H7 (cell line): ENCODE measurements around the gene OTUD6A. TPM values are rescaled to one million over a fixed set of nuclear protein-coding genes. Genes with fewer than 3 reads are reported as not detected.
A peak's percentile ranks its signal among the peaks of the same experiment; 100 is the strongest.

Experiments used
- DNase-seq: peaks from one replicate; pipeline ENCODE4 v3.0.0; 2012
- H3K27me3 ChIP-seq: 2 replicates; pipeline ENCODE4 v1.6.0; 2011; ENCODE audit warnings: mild to moderate bottlenecking, low read length; ENCODE audit not compliant: control insufficient read depth, insufficient read depth
- H3K36me3 ChIP-seq: replicated peaks from 2 replicates; pipeline ENCODE4 v1.5.1; 2011; ENCODE audit warnings: low read length; ENCODE audit not compliant: control insufficient read depth, insufficient read depth
- H3K4me3 ChIP-seq: 2 replicates; pipeline ENCODE4 v1.5.1; 2011; ENCODE audit warnings: low read depth, mild to moderate bottlenecking, control low read depth, low read length, moderate library complexity; ENCODE audit not compliant: insufficient read depth
- total RNA-seq: library from RNA; depleted of rRNA; stranded (reverse); fragments of >200 nt; shearing (Covaris generic); gene quantifications from 2 replicates; pipeline ENCODE4 v1.2.3, GENCODE V29; 2014; rRNA removed

The OTUD6A gene, protein sequence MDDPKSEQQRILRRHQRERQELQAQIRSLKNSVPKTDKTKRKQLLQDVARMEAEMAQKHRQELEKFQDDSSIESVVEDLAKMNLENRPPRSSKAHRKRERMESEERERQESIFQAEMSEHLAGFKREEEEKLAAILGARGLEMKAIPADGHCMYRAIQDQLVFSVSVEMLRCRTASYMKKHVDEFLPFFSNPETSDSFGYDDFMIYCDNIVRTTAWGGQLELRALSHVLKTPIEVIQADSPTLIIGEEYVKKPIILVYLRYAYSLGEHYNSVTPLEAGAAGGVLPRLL
- not detected in 2 replicates for total RNA-seq

DNA sequence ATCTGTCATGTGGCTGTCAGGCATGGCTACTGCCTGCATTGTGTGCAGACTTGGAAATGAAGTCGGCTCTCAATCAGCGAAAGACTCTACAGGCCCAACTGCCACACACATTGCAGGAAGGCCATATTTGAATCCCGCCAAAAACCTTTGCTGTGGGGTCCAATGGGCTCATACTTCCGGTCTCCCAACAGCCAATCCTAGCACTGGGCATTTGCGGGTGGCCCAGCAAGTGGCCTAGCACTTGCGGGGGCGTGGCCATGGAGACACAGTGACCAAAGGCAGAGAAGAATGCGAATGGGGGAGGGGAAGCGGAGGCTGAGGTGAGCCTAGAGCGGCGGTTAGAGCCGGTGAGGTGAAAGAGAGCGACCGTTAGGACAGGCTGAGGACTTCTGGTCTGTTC lies at the start of gene OTUD6A:
Gene OTUD6A (plus strand): TSS at position 382 of the 400 bp plus-strand sequence. CDS start 68 bp downstream, outside the sequence.
- no peaks in the 10 kb centered on the region for H3K27me3 ChIP-seq
- no peak within 1 kb of the TSS for H3K4me3 ChIP-seq
- DNase-seq: no peak
- H3K36me3 ChIP-seq: no peaks in the 10 kb centered on the region

DNA sequence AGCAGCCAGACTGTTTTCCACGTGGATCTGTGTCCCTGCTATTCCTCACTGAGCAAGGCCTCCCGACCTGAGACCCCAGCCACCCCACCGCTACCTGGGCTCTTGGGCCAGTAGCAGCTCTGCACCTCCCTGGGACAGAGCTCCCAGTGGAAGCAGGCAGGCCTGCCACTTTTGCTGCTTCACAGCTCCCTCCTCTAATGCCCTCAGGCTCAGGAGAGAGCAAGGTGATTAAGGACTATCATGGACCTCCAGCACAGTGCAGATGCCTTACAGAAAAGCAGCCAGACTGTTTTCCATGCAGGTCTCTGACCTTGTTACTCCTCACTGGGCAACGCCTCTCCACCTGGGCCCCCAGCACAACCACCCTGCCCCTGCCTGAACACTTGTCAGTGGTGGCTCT lies 49.5 kb upstream of the OTUD6A start:
- no peak for DNase-seq
- Histone ChIP-seq H3K27me3 (no peaks in the 10 kb centered on the region), H3K36me3 (no peaks in the 10 kb centered on the region), H3K4me3 (no peak overlapping the region)

DNA sequence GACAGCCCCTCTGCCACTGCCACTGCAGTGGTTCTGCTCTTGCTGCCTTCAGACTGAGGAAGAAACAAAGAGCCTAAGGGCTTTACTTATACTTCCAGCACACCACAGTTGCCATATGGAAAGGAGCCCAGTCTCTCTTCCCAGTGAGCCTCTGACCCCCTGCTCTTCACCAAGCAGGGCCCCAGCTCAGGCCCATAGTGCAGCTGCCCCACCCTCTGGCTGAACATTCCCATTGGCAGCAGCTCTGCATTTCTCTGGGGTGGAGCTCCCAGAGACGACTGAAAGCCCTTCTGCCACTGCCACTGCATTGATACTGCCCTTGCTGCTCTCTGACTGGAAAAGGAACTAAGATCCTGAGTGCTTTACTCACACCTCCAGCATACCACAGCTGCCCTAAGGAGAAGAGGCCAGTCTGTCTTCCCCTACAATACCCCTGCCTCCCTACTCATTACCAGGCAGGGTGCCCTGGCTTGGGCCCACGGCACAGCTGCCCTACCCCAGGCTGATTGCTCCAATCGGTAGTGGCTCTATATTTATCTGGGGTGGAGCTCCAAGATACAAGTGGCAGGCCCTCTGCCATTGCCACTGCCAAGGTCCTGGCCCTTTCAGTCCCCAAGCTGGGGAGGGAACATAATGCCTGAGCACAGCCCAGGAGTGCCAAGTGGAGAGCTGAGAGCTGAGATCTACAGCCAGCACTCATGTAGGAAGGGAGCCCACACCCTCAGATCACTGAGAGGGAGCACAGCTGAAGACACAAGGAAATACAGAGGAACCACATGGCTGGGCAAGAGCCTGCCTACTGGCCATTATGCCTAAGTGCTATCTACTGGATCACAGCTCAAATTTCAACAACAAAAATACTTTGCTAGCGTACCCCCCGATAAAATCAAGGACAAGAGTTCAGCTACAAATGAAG lies 48.5 kb upstream of the OTUD6A start:
- no peak overlapping the region for H3K4me3 ChIP-seq
- DNase-seq: no peak
- no peaks in the 10 kb centered on the region for H3K36me3 ChIP-seq
- no peaks in the 10 kb centered on the region for H3K27me3 ChIP-seq

DNA sequence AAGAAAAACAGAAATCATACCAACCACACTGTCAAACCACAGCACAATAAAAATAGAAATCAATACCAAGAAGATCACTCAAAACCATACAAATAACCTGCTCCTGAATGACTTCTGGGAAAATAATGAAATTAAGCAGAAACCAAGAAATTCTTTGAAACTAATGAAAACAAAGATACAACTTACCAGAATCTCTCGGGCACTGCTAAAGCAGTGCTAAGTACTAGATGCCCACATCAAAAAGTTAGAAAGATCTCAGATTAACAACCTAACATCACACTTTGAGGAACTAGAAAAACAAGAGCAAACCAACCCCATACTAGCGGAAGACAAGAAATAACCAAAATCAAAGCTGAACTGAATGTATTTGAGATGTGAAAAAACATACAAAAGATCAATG lies 45.7 kb upstream of the OTUD6A start:
- Histone ChIP-seq H3K4me3 (no peak overlapping the region), H3K36me3 (no peaks in the 10 kb centered on the region), H3K27me3 (no peaks in the 10 kb centered on the region)
- DNase-seq: no peak

DNA sequence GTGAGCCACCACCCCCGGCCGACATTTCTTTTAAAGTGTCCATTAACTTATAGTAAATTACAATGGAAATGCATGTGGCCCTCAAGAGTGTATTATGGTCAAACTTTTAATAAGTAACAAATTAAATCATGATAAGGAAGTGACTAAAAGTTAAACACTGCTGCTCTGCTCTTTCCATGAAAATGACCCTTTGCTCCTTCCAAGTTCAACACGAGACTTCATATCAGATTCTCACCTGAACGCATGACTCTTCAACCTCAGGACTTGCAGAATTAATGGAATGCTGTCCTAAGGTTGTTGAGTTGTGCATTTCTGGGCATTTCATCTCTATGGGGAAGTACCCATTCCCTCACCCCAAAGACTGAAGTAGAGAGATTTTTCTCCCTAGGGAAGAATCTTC lies 39.6 kb upstream of the OTUD6A start:
- no peak for DNase-seq
- Histone ChIP-seq H3K4me3 (no peak overlapping the region), H3K27me3 (no peaks in the 10 kb centered on the region), H3K36me3 (no peaks in the 10 kb centered on the region)

DNA sequence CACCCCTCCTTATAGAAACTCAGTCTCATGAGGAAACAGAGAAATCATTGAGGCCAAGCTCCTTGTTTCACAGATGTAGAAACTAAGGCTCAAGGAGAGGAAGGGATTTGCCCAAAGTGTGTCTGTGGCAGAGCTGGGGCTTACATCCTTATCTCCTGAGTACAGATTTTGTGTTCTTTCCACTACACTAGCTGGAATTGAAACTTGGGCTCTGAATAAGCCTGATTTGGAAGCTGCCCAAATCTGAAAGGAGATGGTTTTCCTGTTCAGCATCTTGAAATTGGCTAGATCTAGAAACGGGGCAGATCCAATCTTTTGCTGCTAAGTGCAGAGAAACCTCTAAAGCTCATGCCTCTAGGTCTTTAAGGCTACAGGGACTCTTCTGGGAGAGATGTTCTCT lies 36.8 kb upstream of the OTUD6A start:
- DNase-seq: no peak
- H3K4me3 ChIP-seq: no peak overlapping the region
- H3K27me3 ChIP-seq: no peaks in the 10 kb centered on the region
- H3K36me3 ChIP-seq: no peaks in the 10 kb centered on the region

DNA sequence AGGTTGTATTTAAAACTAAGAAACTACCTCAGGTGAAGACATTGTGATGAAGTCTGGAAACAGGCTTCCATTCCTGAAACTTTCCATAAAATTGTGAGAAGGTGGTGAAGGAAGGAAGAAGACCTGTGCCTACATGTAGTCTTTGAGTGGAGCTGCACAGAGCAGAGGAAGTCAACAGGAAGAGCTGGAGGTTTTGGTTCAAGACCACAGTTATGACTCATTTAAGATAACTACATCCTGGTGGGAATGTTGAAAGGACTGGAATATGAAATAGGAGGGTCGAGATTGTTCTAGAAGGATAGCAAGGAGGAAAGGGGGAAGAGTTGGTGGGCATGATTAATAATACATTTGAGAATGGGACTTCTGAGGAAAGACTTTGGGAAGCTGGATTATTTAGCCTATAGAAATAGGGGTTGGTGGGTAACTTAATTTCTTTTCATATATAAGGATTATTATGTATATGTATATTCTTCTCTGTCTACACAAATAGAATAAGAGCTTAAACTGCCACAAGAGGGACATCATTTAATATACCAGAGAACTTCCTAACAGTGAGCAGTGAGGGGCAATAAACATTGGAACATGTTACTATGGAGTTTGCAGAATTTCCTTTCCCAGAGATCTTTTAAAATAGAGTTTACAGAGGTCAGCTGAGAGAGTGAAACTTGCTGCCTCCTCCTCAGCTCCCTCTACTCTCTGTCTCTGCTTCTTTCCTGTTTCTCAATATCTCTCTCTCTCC lies 36.0 kb upstream of the OTUD6A start:
- no peak for DNase-seq
- Histone ChIP-seq H3K36me3 (no peaks in the 10 kb centered on the region), H3K27me3 (no peaks in the 10 kb centered on the region), H3K4me3 (no peak overlapping the region)

DNA sequence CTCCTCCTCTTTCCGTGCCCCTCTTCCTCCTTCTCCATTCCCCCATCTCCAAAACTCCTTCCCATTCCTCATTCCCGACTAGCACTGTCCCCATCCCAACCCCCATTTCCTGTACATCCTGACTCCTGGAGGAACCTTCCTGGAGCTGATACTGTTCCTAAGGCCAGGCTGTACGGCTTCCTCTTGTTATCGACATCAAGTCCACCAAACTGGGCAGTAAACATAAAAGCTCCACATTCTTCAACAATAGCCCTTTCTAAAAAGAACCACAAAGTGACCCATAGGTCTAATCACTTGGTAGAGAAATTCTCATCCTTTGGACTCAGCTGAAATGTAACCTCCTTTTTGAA lies 35.4 kb upstream of the OTUD6A start:
- H3K36me3 ChIP-seq: no peaks in the 10 kb centered on the region
- no peak for DNase-seq
- H3K4me3 ChIP-seq: no peak overlapping the region

DNA sequence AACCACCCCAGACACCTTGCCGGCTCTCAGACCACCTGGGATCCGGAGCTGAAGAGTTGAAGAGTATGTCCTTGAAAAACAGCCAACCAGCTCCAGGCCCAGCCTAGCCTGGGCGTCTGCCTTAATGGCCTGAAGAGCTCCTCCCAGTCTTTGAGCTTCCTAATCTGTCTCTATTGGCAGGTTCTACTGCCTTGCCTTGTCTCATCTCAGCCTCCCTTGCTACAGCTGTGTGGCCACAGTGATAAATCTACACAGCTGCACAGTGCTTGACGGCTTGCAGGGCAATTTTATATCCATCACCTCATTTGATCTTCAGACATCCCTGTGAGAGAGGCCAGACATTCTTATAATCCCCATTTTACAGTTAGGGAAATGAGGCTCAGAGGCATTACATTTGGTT lies 32.4 kb upstream of the OTUD6A start:
- Histone ChIP-seq H3K4me3 (no peak overlapping the region), H3K27me3 (no peaks in the 10 kb centered on the region), H3K36me3 (no peaks in the 10 kb centered on the region)
- DNase-seq: no peak

More for the DNA sequence above, 35.4 kb upstream of the OTUD6A start:
- H3K27me3 ChIP-seq: no peaks in the 10 kb centered on the region

DNA sequence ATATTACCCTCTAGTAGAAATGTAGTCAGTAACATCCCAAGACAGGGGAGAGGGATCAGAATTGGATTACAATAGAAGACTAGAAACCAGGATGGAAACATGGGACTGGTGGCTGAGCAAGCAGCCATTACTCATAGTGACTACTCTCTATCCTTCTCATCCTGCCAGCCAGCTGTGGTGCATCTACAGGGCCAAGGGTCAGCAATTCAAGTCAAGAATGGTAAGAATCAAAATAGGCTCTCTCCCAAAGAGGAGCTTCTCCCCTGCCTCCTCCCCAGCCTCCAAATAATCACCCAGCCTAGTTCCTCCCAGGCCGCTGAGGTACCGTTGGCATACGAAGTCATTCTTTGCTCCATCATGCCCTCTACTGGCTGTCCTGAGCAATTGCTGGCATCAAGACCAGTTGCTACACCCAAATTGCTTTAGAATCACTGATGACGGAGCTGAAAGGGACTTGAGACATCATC lies 31.9 kb upstream of the OTUD6A start:
- H3K27me3 ChIP-seq: no peaks in the 10 kb centered on the region
- no peak overlapping the region for H3K4me3 ChIP-seq
- peak; percentile 54 for DNase-seq
- no peaks in the 10 kb centered on the region; the same call in 1 of the 2 replicates for H3K36me3 ChIP-seq

DNA sequence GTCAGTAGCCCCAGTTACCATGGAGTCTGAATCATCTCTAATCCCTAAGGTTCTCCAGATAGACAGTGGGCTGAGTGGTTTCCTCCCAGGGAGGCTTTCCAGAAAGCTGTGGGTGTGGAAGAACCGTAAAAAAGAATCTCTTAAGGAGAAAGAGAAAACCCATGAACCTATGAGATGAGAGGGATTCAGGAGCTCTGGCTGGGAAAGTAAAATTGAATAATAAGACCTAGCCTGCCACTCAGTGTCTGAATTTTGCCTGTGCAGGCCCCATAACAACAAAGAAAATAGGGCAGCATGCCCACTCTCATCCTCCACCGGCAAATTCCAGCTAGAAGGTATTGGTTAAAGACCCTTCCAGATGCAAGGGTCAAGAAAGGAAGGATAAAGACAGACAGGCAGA lies 29.5 kb upstream of the OTUD6A start:
- no peak overlapping the region for H3K4me3 ChIP-seq
- H3K36me3 ChIP-seq: no peaks in the 10 kb centered on the region; the same call in 1 of the 2 replicates
- no peak for DNase-seq
- no peaks in the 10 kb centered on the region for H3K27me3 ChIP-seq

DNA sequence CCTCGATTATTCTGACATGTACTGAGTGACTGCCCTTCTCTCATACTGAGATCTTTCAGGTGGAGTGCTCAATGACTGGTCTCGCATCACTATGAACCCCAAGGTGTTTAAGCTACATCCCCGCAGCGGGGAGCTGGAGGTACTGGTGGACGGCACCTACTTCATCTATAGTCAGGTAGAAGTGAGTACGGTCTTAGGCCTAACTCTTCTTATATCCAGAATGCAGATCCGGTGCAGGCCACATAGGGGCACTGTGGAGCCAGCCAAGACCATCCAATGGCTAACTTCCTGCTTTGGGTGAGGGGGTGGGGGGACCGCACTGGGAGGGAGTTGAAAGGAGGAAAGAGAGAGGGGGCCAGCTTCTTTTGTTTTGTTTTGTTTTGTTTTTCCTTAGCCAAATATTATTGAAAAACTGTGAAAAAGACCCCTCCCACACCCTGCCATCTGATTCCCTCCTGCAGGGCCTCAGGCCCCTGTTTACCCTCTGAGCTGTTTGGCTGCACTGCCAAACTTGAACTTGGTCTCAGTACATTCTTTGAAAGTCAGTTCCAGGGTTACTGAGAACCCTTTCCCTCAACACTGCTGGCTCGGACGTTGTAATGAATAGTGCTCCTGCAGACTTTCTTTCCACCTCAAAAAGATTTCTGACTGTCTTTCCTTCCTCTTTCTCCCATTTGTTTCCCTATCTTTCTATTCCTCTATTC lies 28.8 kb upstream of the OTUD6A start:
- Histone ChIP-seq H3K36me3 (no peaks in the 10 kb centered on the region; the same call in 1 of the 2 replicates), H3K27me3 (no peaks in the 10 kb centered on the region), H3K4me3 (no peak overlapping the region)
- DNase-seq: peak; percentile 61

DNA sequence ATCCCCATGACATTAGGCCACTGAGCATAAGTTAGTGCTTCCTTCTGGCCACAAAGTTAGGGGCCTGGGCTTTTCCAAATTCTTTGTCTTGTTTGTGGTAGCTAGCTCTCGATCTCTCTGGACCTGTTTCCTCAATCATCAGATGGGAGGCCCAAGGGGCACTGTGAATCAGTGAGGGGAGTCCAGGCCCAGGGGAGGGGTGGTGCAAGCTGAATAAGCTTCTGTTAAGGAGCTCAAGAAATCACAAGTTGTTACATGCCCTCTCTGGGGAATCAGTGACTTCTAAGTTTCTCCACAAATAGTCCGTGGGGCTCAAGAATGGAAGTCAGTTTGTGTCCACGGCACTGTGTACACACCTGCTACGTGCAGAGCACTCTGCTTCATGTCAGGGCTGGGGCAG lies 27.6 kb upstream of the OTUD6A start:
- no peak for DNase-seq
- no peaks in the 10 kb centered on the region; the same call in 1 of the 2 replicates for H3K36me3 ChIP-seq

DNA sequence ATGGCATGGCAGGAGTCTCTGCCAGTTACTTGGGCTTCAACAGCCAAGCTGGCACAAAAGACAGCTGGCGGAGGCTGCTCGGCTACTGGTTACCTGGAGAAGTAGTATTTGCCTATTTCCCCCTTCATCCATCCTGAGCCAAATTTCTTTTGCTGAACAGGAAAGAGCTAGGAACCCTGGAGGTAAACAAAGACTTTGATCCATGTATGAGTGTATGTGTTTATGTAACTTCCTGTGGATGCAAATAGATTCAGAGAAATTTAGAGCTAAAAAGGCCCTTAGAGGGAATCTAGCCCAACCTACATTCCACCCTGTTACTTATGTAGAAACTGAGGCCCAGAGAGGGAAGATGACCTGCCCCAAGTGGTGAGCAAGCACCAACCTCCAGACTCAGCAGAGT lies 23.7 kb upstream of the OTUD6A start:
- no peaks in the 10 kb centered on the region for H3K27me3 ChIP-seq
- no peak for DNase-seq

More for the DNA sequence above, 27.6 kb upstream of the OTUD6A start:
- Histone ChIP-seq H3K27me3 (no peaks in the 10 kb centered on the region), H3K4me3 (no peak overlapping the region)

More for the DNA sequence above, 23.7 kb upstream of the OTUD6A start:
- no peak overlapping the region for H3K4me3 ChIP-seq
- no peaks in the 10 kb centered on the region; the same call in 1 of the 2 replicates for H3K36me3 ChIP-seq
